Subcutaneous abdominal adipose tissue (tissue), 5 donors: ENCODE data around the gene POU2F1.
"Not testable (repeated sequence)": the region's sequence is repeated elsewhere in the genome, so short reads cannot be mapped to it uniquely, and the experiment has no call there.

Experiments used
- H3K27ac ChIP-seq: one replicate; pipeline ENCODE4 v1.7.0; 2013; ENCODE audit warnings: low read depth, mild to moderate bottlenecking, inconsistent platforms, low read length, moderate library complexity
- H3K27me3 ChIP-seq, 5 donors: one replicate each; pipeline ENCODE4 v1.7.0; 2013; ENCODE audit warnings: low read length in 5 of 5, inconsistent platforms in 1 of 5; ENCODE audit not compliant: control insufficient read depth in 5 of 5, insufficient read depth in 4 of 5
- H3K36me3 ChIP-seq, 5 donors: one replicate each; pipeline ENCODE4 v1.7.0; 2013; ENCODE audit warnings: low read length in 5 of 5; ENCODE audit not compliant: control insufficient read depth in 5 of 5, insufficient read depth in 5 of 5
- H3K4me1 ChIP-seq, 5 donors: one replicate each; pipeline ENCODE4 v1.7.0; 2013; ENCODE audit warnings: low read length in 5 of 5, mild to moderate bottlenecking in 3 of 5, moderate library complexity in 1 of 5; ENCODE audit not compliant: control insufficient read depth in 5 of 5, insufficient read depth in 5 of 5
- H3K4me3 ChIP-seq, 5 donors: one replicate each; pipeline ENCODE4 v1.7.0; 2013; ENCODE audit warnings: low read length in 5 of 5, low read depth in 1 of 5
- H3K9ac ChIP-seq, 5 donors: one replicate each; pipeline ENCODE4 v1.7.0; 2013; ENCODE audit warnings: low read length in 5 of 5, mild to moderate bottlenecking in 4 of 5, moderate library complexity in 3 of 5
- H3K9me3 ChIP-seq, 5 donors: one replicate each; pipeline ENCODE4 v1.7.0; 2013; ENCODE audit warnings: low read length in 5 of 5; ENCODE audit not compliant: control insufficient read depth in 5 of 5
- donor health status: healthy.
- donor health status: healthy.
- donor health status: healthy.
- donor health status: healthy.
- donor health status: healthy.

POU2F1 gene

DNA sequence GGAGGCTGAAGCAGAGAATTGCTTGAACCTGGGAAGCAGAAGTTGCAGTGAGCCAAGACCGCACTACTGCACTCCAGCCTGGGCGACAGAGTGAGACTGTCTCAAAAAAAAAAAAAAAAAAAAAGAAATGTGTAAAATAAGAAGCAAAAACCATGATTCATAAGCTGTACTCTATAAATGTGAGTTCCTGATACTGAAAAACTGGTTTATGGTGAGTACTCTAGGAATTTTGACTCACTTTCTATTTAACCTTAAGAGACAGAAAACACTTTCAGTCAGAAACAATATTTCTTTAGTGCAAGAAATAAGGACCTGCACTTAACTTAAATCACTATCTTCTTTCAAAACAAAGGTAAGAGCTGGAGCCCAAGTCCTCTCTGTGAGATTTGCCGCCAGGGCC, 19.9 kb upstream of the POU2F1 start:
- Histone ChIP-seq H3K4me1 (no peaks in the 10 kb centered on the region), H3K9ac (no peak overlapping the region), H3K27ac (no peak overlapping the region), H3K27me3 (no peaks in the 10 kb centered on the region), H3K36me3 (no peaks in the 10 kb centered on the region), H3K4me3 (no peak overlapping the region), H3K9me3 (peaks cover 0 to 2% (median 0%) of the 10 kb centered on the region in 5 donors)

DNA sequence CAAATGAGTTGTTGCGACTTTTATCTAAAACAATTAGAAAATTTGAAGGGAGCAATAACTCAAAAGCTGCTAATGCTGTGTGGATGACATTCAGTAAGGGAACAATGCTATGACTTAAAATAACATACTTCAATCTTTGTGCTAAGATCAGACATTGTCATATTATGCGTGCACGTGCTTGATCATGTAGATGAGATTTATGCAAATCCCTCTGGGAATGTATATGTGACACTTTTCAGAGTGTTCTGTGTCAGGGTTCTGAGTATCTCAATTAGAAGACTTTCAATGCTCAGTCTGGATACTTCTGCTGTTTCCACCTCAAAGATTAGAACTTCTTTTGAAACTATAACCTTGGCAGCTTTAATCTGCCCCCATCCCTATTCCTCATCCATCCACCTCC, 18.6 kb upstream of the POU2F1 start:
- H3K36me3 ChIP-seq: no peaks in the 10 kb centered on the region
- no peaks in the 10 kb centered on the region for H3K27me3 ChIP-seq
- no peak overlapping the region for H3K27ac ChIP-seq
- H3K9ac ChIP-seq: no peak overlapping the region
- no peak overlapping the region for H3K4me3 ChIP-seq
- peaks cover 0 to 2% (median 0%) of the 10 kb centered on the region in 5 donors for H3K9me3 ChIP-seq
- H3K4me1 ChIP-seq: no peaks in the 10 kb centered on the region

DNA sequence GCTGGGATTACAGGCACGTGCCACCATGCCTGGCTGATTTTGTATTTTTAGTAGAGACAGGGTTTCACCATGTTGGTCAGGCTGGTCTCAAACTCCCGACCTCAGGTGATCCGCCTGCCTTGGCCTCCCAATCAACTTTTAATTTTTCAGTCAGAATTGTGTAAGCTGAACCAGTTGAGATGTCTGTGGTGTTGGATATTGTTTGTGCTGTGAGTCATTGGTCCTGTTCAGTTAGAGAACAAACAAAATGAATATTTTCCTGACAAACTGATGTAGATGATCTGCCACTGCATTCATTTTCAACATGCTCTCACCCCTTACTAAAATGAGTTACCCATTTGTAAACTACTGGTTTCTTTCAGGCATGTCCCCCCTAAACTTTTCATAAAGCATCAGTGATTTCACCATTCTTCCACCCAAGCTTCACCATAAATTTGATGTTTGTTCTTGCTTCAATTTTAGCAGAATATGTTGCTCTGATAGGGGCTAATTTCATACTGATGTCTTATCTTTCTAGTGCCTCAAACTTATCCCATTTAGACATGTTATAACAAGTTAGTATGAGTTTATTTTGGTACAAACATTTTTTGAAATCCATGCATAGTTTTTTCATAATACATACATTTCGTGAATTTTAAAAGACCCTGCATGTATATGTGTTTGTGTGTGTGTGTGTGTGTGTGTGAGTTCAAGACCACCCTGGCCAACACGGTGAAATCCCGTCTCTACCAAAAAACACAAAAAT, 15.2 kb upstream of the POU2F1 start:
- peaks cover 0 to 14% (median 6%) of the 10 kb centered on the region in 5 donors for H3K9me3 ChIP-seq
- H3K36me3 ChIP-seq, H3K9ac ChIP-seq, H3K27me3 ChIP-seq, H3K27ac ChIP-seq, H3K4me3 ChIP-seq, H3K4me1 ChIP-seq: not testable (repeated sequence)

DNA sequence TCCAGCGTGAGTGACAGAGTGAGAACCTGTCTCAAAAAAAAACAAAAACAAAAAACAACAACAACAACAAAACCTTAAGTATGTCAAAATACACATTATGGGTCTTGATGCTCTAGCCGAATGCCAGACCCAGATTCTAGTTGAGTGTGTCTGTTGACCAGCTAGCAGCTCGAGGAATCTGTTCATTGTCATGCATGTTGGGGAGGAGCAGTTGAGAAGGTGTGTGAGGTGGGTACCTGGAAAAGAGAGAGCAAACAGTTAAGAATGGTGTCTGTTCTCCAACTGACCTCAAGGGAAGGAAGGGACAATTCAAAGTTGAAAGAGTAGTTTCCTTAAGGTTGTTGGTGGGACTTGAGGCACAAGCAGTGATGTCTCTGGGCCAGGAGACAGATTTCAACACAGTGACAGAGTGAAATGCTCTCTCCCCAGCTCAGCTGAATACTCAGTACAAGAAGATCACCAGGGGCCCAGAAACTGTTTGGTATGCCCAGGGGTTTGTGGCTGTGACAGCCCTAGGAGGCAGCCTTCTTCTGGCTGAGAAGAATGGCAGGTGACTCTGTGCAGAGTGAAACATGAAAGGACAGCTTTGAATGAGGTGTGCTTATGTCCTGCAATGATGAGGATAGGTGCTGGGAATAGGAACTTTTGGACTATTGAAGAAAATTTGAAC, 14.4 kb upstream of the POU2F1 start:
- no peak overlapping the region for H3K9ac ChIP-seq
- no peak overlapping the region for H3K27ac ChIP-seq
- no peak overlapping the region for H3K4me3 ChIP-seq
- H3K36me3 ChIP-seq: no peaks in the 10 kb centered on the region
- H3K9me3 ChIP-seq: peaks cover 0 to 14% (median 6%) of the 10 kb centered on the region in 5 donors
- peaks cover 0 to 2% (median 0%) of the 10 kb centered on the region in 5 donors for H3K27me3 ChIP-seq
- no peaks in the 10 kb centered on the region for H3K4me1 ChIP-seq

DNA sequence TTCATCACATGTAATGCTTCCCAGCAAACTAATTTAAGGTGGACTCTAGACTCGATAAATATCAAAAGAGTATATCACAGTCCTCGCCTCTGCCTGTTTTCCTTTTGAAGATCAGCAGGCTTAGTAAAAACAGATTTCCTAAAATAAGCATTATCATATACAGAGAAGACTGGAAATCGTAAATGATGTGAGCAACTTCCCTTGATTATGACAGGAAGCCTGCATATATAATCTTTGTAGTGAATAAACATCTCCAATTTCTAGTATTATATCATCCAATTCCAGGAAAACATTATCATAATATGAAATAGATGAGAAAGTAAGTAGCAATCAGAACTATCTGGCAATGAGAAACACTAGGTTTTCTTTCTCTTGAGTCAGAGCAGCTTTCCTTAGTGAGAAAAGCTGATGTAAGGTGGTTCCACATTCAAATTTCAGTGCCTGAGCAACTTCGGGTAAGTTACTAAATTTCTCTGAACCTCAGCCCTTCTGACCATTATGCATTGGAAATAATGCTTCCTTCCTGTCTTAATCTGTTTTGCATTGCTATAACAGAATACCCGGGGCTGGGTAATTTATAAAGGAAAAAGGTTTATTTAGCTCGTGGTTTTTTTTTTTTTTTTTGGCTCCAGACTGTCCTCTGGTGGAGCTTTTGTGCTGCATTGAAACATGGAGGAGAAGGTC, 12.6 kb upstream of the POU2F1 start:
- no peak overlapping the region for H3K27ac ChIP-seq
- peaks cover 0 to 2% (median 0%) of the 10 kb centered on the region in 5 donors for H3K27me3 ChIP-seq
- H3K9ac ChIP-seq: no peak overlapping the region
- no peak overlapping the region for H3K4me3 ChIP-seq
- H3K36me3 ChIP-seq: no peaks in the 10 kb centered on the region
- no peaks in the 10 kb centered on the region for H3K4me1 ChIP-seq
- H3K9me3 ChIP-seq: peaks cover 0 to 14% (median 6%) of the 10 kb centered on the region in 5 donors

DNA sequence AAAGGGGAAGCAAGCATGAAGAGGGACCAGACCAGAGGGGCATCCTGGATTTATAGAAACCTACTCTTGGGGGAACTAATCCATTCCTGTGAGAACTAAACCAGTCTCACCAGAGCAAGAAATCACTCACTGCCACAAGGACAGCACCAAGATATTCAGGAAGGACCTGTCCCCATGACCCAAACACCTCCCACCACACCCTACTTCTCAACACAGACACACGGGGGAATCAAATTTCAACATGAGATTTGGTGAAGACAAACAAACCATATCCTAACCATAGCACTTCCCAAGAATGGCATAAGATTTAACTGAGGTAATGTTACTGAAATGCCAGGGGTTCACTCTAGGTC, 12.1 kb upstream of the POU2F1 start:
- H3K9ac ChIP-seq: no peak overlapping the region
- no peak overlapping the region for H3K27ac ChIP-seq
- peaks cover 0 to 2% (median 0%) of the 10 kb centered on the region in 5 donors for H3K27me3 ChIP-seq
- H3K4me1 ChIP-seq: no peaks in the 10 kb centered on the region
- no peaks in the 10 kb centered on the region for H3K36me3 ChIP-seq
- H3K4me3 ChIP-seq: no peak overlapping the region
- H3K9me3 ChIP-seq: peaks cover 0 to 14% (median 6%) of the 10 kb centered on the region in 5 donors

DNA sequence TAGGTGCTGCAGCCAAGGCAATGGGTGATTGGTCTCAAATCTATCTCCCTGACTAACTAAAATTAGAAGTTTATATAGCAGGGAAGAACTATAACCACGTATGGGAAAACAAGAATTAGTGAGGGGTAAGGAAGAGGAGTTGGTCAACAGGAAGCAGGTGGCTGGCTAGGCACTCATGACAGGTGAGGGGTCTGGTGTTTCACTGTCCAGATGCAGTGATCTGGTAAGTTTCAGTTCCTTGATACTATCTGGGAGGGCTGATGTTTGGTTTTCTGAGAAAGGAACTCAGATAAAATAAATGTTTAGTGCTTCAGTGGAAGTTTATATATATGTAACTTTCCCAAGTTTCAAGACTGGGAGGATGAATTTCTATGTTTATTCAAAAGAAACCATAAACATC, 11.6 kb upstream of the POU2F1 start:
- Histone ChIP-seq H3K27me3 (peaks cover 0 to 2% (median 0%) of the 10 kb centered on the region in 5 donors), H3K36me3 (no peaks in the 10 kb centered on the region), H3K4me3 (no peak overlapping the region), H3K27ac (no peak overlapping the region), H3K9me3 (peaks cover 0 to 14% (median 6%) of the 10 kb centered on the region in 5 donors), H3K4me1 (no peaks in the 10 kb centered on the region), H3K9ac (no peak overlapping the region)

DNA sequence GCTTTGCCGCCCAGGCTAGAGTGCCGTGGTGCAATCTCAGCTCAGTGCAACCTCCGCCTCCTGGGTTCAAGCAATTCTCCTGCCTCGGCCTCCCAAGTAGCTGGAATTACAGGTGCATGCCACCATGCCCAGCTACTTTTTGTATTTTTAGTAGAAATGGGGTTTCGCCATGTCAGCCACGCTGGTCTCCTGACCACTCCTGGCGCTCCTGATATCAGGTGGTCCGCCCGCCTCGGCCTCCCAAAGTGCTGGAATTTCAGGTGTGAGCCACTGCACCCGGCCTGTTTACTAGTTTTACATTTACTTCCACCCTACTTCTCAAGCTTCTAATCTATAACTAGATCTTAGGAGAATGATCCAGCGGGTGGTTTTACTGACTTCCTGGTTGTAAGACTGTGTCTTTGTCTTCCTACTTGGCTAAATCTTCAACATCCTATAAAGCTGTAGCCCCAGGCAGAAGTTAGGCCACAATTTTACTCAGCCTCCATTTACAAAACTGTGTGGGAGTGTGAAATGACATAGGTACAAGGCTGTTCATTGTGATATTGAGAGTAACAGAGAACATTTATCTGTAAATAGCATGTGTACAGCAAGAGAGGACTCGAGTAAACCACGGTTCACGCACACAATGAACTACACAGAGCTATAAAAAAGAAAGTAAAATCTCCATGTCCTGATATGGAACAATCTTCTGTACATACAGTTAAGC, 9.6 kb upstream of the POU2F1 start:
- H3K9ac ChIP-seq: no peak overlapping the region
- H3K36me3 ChIP-seq: no peaks in the 10 kb centered on the region
- no peak overlapping the region for H3K27ac ChIP-seq
- peaks cover 0 to 14% (median 4%) of the 10 kb centered on the region in 5 donors for H3K9me3 ChIP-seq
- H3K4me1 ChIP-seq: no peaks in the 10 kb centered on the region
- H3K4me3 ChIP-seq: no peak overlapping the region
- H3K27me3 ChIP-seq: peaks cover 0 to 2% (median 0%) of the 10 kb centered on the region in 5 donors

DNA sequence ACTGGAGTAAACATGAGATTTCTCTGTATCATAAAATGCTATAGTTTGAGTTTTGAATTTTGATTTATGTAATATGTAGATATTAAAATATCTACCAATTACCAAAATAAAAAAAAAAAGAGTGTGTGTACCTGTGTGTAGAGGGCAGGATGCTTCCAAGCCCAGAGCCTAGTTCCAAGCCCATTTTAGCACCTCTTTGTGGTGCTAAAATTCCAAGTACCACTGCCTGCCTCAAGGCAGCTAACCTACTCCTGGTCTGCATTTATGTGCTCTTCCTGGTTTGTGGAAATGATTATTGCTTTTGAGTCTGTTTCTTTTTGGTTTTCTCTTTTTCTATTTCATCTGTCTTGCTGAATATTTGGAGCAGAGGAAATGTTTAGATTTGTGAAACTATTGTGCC, 8.7 kb upstream of the POU2F1 start:
- Histone ChIP-seq H3K4me1 (no peaks in the 10 kb centered on the region), H3K36me3 (no peaks in the 10 kb centered on the region), H3K9ac (no peak overlapping the region), H3K27ac (no peak overlapping the region), H3K9me3 (peaks cover 0 to 16% (median 6%) of the 10 kb centered on the region in 5 donors), H3K4me3 (no peak overlapping the region), H3K27me3 (peaks cover 0 to 2% (median 0%) of the 10 kb centered on the region in 5 donors)
